ENCODE results near the gene TNPO1.

Gene TNPO1

DNA sequence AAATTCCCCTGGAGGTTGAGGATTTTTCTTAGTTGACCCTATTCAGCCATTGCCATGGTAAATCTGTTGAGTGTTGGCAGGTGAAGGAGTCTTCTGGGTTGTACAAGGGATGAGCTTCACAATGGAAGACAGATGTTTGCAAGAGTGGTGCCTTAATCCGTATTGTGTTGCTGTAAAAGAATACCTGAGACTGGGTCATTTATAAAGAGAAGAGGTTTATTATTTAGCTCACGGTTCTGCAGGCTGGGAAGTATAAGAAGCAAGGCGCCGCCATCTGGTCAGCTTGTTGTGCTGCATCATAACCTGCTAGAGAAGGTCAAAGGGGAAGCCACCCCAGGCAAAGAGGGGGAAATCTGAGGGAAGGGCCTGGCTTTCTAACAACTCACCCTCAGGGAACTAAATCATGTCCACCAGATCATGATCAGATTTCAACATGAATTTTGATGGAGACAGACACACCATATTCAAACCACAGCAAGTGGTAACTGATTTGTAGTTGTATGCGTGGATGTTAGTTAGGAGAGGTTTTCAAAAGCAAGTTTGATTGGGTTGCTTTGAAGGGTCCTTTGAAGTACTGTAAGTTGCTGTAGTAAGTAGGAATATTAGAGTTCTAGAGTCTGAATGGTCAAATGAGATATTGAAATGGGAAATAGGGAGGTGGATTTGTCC lies 2.5 kb downstream of the TNPO1 start:
- peak; percentile 33 for DNase-seq

DNA sequence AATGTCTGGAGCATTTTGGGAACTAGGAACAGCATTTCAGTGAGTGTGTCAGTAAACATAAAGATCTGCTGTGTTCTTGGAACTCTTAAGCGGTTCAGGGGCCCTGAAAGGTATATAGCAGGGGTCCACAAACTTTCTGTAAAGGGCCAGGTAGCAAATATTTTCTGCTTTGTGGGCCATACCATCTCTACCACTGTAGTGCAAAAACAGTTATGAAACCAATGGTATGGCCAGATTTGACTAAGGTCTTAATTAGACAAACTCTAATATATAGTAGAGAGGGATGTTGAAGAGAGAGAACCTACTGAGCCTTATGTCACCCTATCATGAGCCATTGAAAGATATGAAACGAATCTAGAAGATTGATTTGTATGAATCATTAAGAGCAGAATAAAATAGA lies 5.3 kb downstream of the TNPO1 start:
- DNase-seq: no peak

DNA sequence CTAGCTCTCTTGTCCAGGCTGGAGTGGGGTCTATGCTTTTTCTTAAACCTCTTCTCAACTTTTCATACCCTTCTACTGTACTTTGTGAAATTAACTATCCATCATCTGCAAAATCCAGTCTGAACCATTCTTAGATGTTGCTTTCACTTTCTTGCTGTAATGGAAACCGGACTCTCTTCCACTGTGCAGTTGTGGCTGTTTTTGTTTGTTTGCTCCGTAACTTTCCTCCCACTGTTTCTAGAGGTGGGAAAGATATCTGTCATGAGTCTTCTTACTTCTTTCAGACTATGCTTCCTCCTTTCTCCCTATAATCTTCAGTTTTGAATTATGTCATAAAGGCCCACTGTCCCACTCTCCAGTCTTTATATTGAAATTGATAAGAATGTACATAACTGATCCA lies 6.5 kb downstream of the TNPO1 start:
- no peak for DNase-seq

DNA sequence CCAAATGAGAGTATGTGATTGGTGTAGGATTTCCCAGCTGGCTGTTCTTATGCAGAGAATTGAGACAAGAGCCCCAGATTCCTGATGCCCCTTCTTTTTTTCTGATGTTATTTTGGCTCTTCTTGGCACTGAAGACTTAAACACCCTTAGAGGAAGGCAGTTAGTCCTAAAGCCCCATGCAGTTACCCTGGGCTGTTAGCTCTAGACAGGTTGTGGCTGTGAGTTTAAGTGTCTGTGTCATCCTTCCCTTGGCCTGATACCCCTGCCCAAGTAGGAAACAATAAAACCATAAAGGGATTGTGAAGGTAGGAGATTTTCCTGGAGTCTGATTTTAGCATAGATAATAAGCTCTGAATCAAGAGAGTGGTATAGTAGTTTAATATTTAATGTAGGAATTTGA lies 13.2 kb downstream of the TNPO1 start:
- DNase-seq: no peak

DNA sequence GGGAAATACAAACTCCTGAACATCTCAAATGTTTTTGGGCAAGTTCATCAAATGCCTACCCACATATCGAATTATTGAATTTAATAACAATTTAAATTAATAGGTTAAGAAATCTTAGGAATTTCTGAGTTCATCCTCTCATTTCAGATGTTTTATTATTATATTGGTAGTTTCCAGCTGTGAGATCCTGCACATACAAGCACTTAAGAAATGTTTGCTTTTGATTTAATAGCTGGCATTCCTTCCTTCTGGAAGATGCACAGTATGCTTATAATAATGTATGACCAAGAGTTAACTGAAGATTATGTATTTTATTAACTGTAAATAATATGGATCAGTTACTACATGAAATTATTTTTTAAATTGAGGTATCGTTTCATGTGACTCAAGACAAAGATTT lies 13.9 kb downstream of the TNPO1 start:
- DNase-seq: no peak

DNA sequence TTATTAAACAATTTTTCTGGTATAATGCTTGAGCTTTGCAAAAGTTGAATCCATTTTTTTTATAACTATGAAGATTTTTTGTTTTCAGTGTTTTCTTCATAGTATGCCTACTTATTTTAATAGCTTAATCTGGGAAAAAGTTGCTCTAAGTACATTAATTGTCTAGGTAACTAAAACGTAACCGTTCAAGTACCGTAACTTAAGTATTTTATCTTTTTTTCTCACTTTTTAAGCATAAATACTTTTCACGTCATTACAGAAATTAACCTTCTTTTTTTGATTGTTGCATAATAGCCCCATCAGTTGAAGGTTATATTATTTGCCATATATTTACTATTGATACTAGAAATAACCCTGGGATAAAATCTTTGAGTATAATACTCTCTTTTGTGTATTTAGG lies 15.2 kb downstream of the TNPO1 start:
- no peak for DNase-seq

DNA sequence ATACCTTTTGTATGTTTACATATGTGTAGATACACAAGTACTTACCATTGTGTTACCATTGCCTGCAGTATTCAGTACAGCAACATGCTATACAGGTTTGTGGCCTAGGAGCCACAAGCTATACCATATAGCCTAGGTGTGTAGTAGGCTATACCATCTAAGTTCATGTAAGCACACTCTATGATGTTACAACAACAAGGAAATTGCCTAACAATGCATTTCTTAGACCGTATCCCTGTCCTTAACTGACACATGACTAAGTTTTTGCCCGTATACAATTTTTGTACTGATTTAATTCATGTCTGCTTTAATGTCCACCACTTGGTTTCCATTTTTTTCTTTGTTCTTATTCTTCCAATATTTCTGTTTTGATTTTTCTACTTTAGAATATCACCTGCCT lies 18.5 kb downstream of the TNPO1 start:
- DNase-seq: no peak

DNA sequence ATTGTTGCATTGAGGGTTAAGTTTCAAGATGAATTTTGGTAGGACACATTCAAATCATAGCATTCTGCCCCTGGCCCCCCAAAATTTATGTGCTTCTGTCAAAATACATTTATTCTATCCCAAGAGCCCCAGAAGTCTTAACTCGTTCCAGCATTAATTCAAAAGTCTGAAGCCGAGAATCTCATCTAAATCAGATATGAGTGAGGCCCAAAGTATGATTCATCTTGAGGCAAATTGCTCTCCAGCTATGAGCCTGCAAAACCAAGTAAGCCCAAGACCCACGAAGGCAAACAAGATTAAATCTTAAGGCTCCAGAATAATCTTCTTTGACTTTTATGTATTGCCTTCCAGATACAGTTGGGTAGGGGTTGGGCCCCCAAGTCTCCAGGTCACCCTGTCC lies 19.2 kb downstream of the TNPO1 start:
- DNase-seq: no peak

DNA sequence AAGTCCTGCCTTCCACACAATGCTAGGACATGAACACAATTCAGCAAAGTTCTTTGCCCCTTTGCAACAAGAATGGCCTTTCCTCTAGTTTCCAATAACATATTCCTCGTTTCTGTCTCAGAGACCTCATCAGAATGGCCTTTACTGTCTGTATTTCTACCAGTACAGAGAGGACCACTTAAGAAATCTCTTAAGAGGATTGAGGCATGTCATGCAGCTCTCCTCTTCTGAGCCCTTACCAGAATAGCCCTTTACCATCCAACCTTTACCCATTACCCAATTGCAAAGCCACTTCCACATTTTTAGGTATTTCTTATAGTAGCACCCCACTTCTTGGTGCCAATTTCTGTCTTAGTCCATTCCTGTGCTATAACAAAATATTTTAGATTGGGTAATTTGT lies 20.3 kb downstream of the TNPO1 start:
- no peak for DNase-seq

DNA sequence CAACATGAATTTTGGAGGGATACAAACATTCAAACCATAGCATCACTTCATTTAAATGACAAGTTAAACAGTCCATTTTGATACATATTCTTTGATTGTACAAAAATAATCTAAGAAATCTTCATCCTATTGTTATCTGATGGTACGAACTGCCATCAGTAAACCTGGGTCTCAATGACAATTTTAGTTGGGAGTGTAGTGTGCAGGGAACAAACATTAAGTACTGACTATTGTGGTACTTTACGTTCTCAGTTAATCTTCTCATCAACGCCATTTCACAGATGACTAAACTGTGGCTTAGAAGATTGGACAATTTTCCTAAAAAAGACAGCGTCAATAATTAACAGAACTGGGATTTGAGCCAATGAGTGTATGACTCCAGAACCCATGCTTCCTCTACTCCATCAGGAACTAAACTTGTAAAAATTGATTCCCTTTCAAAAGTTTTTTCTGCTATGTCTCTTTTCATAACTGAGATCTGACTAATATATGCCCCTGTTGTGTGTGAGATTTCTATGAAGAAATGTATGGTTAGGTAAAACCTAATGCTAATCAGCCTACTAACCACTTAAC lies 21.1 kb downstream of the TNPO1 start:
- no peak for DNase-seq

DNA sequence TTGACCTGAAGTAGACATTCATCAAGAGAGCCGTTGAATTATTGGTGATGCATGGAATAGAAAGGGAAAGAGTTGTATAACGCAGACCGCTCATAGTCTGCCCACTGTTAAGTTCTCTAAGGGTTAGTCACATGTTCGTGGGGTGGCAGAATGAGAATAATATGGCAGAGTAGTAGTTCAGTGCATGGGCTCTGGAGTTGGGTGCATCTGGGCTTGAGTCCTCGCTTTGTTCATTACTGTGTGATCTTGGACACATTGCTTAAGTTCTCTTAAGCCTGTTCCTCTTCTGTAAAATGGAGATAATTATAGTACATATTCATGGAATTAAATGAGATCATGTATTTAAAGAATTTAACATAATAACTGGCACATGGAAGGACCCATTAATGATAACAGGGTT lies 23.6 kb downstream of the TNPO1 start:
- no peak for DNase-seq

DNA sequence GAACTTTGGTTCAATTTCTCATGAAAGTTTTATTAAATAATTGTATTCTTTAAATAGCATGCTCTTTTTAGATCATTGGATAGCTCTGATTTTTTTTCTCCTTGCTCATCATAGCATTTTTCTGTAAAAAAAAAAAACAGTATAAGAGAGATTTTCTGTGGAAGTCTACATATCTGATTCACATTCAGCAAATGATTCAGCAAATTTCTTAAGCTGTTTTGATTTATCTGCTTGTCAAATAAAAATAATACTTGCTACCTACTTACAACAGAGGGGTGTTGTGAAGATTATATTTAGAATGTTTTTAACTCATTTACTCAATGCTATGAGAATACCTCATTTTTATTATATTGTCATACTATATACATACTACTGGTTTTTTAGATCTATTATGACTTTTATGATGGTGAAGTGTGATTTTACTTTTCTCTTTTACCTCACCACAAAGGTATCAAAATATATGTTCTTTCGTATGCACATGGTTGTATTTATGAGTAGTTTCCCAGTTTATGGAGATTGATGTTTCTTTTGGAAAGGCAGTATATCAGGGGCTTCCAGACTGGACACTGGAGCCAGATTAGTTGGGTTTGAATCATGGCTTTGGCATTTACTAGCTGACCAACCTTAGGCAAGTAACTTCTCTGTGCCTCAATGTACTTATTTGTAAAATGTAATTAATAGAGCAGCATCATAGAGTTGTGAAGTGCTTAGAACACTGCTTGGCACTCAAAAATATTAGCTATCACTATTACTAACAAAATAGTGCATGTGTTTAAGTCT lies 25.5 kb downstream of the TNPO1 start:
- no peak for DNase-seq

DNA sequence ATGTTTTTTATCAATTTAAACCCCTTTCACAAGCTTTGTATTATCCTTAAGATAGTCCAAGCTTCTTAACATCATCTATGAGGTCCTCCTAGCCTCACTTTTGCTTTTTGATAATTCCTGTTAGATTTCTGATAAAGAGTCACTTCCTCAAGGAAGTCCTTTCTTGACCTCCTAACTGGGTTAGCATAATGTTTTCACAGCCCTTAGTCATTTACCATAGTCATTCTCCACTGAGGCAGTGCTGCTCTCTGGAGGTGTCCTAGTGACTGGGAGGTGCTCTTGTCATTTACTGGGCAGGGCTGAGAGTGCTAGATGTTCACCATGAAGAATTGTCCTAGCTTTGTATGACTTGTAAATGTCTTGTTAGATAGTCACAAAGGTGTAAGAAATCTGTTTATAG lies 26.4 kb downstream of the TNPO1 start:
- DNase-seq: no peak

DNA sequence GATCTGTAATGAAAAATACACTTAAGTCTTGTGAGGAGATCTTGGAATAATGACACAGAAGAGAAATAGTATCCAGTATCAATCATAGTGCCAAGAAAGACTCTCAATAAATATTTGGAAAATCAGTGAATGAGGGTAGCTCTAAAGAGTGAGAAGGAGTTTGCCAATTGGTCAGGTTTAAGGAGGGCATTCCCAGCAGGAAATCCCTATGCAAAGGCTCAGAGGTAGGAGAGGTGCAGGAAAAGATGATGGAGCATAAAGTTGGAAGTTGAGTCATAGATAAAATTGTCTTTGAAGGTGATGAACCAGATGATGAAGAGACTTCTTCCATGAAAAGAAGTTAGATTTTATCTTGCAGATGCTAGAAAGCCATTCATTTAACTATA lies 27.8 kb downstream of the TNPO1 start:
- no peak for DNase-seq

DNA sequence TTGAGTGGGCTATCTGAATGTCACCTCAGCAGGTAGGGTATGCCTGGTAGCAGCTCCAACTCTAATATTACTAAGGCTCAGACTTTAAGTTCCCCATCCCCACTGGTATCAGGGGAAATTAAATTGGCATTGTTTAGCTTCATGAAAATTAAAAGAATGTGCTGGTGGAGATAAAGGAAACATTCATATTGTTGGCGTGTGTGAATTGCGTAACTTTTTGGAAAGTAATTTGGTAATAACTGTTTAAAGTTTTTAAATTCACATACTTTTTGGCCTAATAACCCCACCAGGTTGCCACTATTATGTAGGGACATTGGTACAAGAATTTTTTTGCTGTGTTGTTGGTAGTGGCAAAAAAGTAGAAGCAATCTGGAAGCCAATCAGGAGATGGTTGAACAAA lies 29.4 kb downstream of the TNPO1 start:
- no peak for DNase-seq

DNA sequence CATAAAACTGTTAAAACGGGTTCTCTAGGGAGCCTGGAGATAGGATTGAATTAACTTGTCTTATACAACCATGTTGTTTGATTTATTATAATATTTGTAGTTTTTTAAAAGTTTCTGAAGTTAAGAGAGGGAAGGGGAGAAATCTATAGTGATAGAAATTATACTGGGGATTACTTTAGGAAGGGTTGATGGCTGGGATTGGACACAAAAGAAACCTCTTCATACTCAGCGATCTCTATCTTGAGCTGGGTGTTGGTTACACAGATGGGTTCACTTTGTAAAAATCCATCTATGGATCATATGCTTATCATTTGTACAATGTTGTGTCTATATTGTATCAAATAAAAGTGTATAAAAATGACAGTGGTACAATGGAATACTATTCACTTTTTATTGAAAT lies 30.0 kb downstream of the TNPO1 start:
- DNase-seq: no peak

DNA sequence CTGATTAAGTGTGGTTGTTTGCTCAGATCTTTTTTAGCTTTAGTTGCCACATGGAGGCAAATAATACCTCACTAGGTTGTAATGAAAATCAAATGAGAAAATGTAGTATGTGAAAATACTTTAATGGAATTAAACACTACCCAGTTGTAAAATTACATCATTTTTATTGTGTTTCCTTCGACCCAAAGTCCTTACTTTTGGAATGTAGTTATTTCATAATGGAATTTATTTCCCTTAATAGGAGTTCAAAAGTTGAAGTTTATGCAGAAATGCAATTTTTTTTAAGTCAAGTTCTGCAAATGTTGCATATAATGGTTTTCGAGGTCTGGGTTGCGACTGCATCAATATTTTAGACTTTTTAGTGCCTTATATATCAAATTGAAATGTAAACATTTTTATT lies 31.0 kb downstream of the TNPO1 start:
- DNase-seq: no peak

DNA sequence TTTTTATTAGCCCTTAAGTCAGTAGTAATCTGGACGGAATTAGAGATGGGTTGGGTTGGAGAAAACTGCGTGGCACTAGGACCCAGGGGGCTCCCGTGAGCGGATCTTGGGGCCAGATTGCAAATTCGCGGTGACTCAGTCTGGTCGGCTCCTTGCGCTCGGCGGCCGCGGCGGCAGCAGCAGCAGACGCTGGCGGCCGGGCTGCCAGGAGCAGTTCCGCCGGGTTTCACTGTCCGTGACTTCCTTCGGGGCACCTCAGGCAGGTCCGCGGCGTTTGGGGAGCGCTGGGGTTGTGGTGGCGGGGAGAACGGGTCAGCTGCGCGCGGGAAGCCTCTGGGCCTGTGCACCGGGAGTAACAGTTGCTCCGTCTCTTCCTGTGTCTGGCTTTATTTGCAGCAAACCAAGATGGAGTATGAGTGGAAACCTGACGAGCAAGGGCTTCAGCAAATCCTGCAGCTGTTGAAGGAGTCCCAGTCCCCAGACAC lies 31.6 kb downstream of the TNPO1 start:
- DNase-seq: peak; percentile 68

DNA sequence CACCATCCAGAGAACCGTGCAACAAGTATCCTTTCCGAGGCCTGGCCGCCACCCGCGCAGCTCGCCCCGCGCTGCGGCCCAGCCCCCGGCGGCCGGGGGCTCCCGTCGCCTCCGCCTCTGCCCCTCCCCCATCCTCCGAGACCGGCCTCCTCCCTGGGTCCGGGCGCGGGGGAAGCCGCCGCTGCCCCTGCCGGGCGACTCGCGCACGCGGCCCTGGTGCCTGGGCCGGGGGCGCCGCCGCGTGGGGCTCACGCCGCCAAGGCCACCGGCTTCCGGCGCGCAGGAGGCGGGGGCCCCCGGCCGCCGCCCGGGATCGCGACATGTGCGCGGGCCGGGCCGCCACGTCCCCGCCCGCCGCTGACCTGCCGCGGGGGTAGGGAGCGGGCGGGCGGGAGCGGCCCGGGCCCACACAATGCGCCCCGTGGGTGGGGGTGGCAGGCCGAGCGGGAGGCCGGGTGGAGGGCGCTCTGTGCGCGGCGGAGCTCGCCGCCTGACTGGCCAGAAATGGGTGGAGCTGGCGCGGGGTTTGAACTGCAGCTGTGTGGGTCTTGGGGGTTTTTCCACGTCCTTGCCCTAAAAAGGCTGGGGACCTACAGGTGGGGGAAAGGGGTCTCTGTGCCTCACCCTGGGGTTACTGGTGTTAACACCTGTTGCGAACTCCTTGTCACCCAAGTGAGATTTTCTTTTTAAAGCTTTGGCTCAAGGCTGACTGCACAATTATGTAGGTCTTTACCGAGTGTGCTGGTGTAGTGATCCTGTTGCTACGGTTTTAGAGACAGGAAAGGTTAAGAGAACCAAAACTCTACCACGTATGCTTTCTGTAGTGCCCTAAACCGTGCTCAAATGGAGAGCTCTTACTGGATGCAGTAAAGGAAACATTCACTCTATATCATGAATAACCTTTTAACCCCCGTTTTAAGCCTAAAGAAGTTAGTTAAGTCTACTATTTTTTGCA lies 32.3 kb downstream of the TNPO1 start:
- DNase-seq: peak; percentile 66

DNA sequence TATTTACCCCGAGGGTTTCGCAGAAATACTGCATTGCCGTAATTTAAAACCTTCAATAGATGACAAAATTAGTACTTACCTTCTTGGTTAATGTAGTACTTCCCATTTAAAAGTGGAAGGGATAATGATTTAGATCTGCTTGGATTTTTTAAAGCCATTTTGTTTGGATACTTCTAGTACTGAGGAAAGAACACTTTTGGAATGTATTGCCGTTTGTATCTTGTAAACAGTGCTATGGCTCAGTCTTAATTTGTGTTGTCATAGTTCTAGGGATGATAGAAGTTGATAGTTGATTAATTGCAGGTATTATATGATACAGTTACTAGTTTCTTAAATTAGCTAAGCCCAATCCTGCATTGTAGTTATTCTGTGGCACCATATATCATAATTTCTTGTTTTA lies 33.1 kb downstream of the TNPO1 start:
- DNase-seq: no peak

DNA sequence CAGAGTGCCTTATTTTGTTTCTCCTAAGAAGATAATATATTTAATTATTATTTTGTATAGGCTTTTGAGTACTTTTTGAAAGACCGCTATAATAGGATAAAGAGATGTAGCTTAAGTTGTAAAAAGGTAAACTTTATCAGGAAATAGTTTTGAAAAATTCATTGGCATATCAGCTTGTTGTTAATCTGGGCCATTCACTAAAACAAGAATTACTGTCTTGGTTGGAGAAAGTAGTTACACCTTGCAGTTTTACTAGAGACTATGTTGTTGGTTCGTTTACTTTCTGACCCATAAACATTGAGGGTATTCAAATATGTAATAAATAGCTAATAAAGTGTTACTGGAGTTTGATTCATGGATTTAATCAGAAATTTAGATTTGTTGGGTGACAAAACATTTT lies 33.7 kb downstream of the TNPO1 start:
- no peak for DNase-seq

DNA sequence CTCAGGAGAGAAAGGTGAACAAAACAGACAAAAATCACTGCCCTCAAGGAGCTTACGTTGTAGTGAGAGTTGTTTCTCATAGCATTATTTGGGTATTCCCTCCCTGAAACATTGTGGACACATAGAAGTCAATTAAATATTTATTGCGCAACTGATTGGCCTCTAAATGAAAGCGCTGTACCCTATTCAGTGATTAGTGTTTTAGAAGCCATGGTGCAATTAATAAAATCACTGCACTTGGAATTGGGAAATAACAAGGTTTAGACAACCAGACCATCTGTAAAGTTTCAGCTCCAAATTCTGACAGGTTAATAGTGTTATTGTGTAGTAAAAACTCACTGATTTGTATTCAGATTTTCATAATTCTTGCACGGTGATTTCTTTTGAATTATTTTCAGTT lies 35.9 kb downstream of the TNPO1 start:
- no peak for DNase-seq

DNA sequence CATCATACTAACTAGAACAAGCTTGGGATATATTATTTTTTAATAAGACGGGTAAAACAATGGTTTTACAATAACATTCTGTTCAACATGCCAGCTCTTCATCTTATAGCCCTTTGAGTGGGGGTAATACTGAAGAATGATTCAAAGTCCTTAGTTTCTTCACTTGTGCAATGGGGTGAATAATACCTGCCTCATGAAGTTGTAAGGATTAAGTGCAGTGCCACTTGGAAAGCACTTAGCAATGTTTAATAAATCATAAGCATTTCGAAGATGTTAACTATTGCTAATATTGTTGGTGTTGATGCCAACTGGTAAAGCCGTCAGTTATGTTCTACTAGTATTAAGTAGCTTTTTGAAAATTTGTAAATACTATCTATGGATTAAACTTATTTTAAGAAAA lies 38.0 kb downstream of the TNPO1 start:
- DNase-seq: no peak

Measured in NCI-H1092 treated with DMSO at 0.1 percent for 48 hours (cell line).